HL-60/S4 (cell line): Measurements from ENCODE around the gene TPP1.

ENCODE experiments used
- in situ Hi-C: fragments of 300-500 bp; cut with MboI; formaldehyde crosslinking; loops from 2 replicates; pipeline ENCODE4 v1.14.3; 2022; ENCODE audit warnings: low sequenced_read_pairs

Gene TPP1

GRCh38 chr11:6566704-6567370 is 52.4 kb downstream of the TPP1 start:
- in situ Hi-C loops = no loop called here

GRCh38 chr11:6565988-6566703 is 53.1 kb downstream of the TPP1 start:
- in situ Hi-C loops = no loop called here

- in situ Hi-C loops = no loop called here
Observed at GRCh38 chr11:6565325-6565724, 53.9 kb downstream of the TPP1 start.

GRCh38 chr11:6563667-6564066 is 55.6 kb downstream of the TPP1 start:
- in situ Hi-C loops = no loop called here

GRCh38 chr11:6563121-6563619 is 56.1 kb downstream of the TPP1 start:
- in situ Hi-C loops = no loop called here
